Measurements from ENCODE around the gene CXCL3.
A peak's percentile ranks its signal among the peaks of the same experiment; 100 is the strongest.

CXCL3 gene

GRCh38 chr4:74016068-74016467 is 22.4 kb downstream of the CXCL3 start:
- TF ChIP-seq CTCF (conservative IDR thresholded peaks at IDR 0.05; ENCODE audit: low read depth, low read length), result no peak
- DNase-seq (ENCODE audit: low read depth), result peak; percentile 7
- no peak overlapping the region for H3K4me3 ChIP-seq (ENCODE audit: low read depth, low read length)

GRCh38 chr4:74015126-74015780 is 23.2 kb downstream of the CXCL3 start:
- no peak for DNase-seq (ENCODE audit: low read depth)
- no peak overlapping the region for H3K4me3 ChIP-seq (ENCODE audit: low read depth, low read length)
- no peak for TF ChIP-seq CTCF (conservative IDR thresholded peaks at IDR 0.05; ENCODE audit: low read depth, low read length)

GRCh38 chr4:74014332-74014731 is 24.2 kb downstream of the CXCL3 start:
- no peak for TF ChIP-seq CTCF (conservative IDR thresholded peaks at IDR 0.05; ENCODE audit: low read depth, low read length)
- no peak overlapping the region for H3K4me3 ChIP-seq (ENCODE audit: low read depth, low read length)
- peak; percentile 33 for DNase-seq (ENCODE audit: low read depth)

- DNase-seq (ENCODE audit: low read depth), result no peak
- TF ChIP-seq CTCF (conservative IDR thresholded peaks at IDR 0.05; ENCODE audit: low read depth, low read length), result no peak
- no peak overlapping the region for H3K4me3 ChIP-seq (ENCODE audit: low read depth, low read length)
Measured at GRCh38 chr4:74013264-74013663, 25.2 kb downstream of the CXCL3 start.

GRCh38 chr4:74012130-74012529 is 26.4 kb downstream of the CXCL3 start:
- no peak for TF ChIP-seq CTCF (conservative IDR thresholded peaks at IDR 0.05; ENCODE audit: low read depth, low read length)
- no peak for DNase-seq (ENCODE audit: low read depth)

GRCh38 chr4:74009307-74009706 is 29.2 kb downstream of the CXCL3 start:
- TF ChIP-seq CTCF (conservative IDR thresholded peaks at IDR 0.05; ENCODE audit: low read depth, low read length), result no peak
- no peak overlapping the region for H3K4me3 ChIP-seq (ENCODE audit: low read depth, low read length)
- no peak for DNase-seq (ENCODE audit: low read depth)

More at GRCh38 chr4:74012130-74012529, 26.4 kb downstream of the CXCL3 start:
- H3K4me3 ChIP-seq (ENCODE audit: low read depth, low read length), result no peak overlapping the region

GRCh38 chr4:74006009-74006476 is 32.4 kb downstream of the CXCL3 start:
- H3K4me3 ChIP-seq (ENCODE audit: low read depth, low read length), result no peak overlapping the region
- peak; percentile 54 for DNase-seq (ENCODE audit: low read depth)
- TF ChIP-seq CTCF (conservative IDR thresholded peaks at IDR 0.05; ENCODE audit: low read depth, low read length), result no peak
